Activated naive CD4-positive, alpha-beta T cell treated with anti-CD3 and anti-CD28 coated beads, Interleukin-2, amount 50 U/mL, for 24 hours (primary cell): ENCODE data around the gene STK10.

Source experiments
- H3K27ac Mint-ChIP-seq: one replicate; pipeline ENCODE4 v1.8.0; 2021; ENCODE audit warnings: mild to moderate bottlenecking, mixed read lengths
- H3K27me3 Mint-ChIP-seq: one replicate; pipeline ENCODE4 v1.8.0; 2021; ENCODE audit warnings: mixed read lengths
- H3K36me3 Mint-ChIP-seq: one replicate; pipeline ENCODE4 v1.8.0; 2021; ENCODE audit warnings: mixed read lengths
- H3K4me1 Mint-ChIP-seq: one replicate; pipeline ENCODE4 v1.8.0; 2021; ENCODE audit warnings: mixed read lengths
- H3K4me3 Mint-ChIP-seq: one replicate; pipeline ENCODE4 v1.8.0; 2021; ENCODE audit warnings: mild to moderate bottlenecking, mixed read lengths
- H3K9me3 Mint-ChIP-seq: one replicate; pipeline ENCODE4 v1.8.0; 2021; ENCODE audit warnings: mixed read lengths

The STK10 gene

GRCh38 chr5:172102913-172103626 is 85.0 kb downstream of the STK10 start:
- Mint-ChIP-seq H3K27ac (no peak overlapping the region), H3K9me3 (no peaks in the 10 kb centered on the region), H3K4me1 (peaks cover 25% of the 10 kb centered on the region), H3K36me3 (peaks cover 7% of the 10 kb centered on the region), H3K4me3 (no peak overlapping the region), H3K27me3 (no peaks in the 10 kb centered on the region)

GRCh38 chr5:172102218-172102870 is 85.7 kb downstream of the STK10 start:
- Mint-ChIP-seq H3K27me3 (no peaks in the 10 kb centered on the region), H3K9me3 (no peaks in the 10 kb centered on the region), H3K36me3 (peaks cover 7% of the 10 kb centered on the region), H3K4me3 (no peak overlapping the region), H3K4me1 (peaks cover 25% of the 10 kb centered on the region), H3K27ac (peak overlapping the region; percentile 33)

- peak overlapping the region; percentile 33 for H3K27ac Mint-ChIP-seq
- no peak overlapping the region for H3K4me3 Mint-ChIP-seq
- peaks cover 19% of the 10 kb centered on the region for H3K4me1 Mint-ChIP-seq
- no peaks in the 10 kb centered on the region for H3K27me3 Mint-ChIP-seq
- peaks cover 7% of the 10 kb centered on the region for H3K36me3 Mint-ChIP-seq
- H3K9me3 Mint-ChIP-seq = no peaks in the 10 kb centered on the region
These were observed 86.3 kb downstream of the STK10 start for GRCh38 chr5:172101547-172102217.

GRCh38 chr5:172098883-172099282 is 89.1 kb downstream of the STK10 start:
- Mint-ChIP-seq H3K27me3 (no peaks in the 10 kb centered on the region), H3K9me3 (no peaks in the 10 kb centered on the region), H3K4me1 (peaks cover 17% of the 10 kb centered on the region), H3K27ac (peak overlapping the region; percentile 6), H3K4me3 (no peak overlapping the region), H3K36me3 (peaks cover 7% of the 10 kb centered on the region)

GRCh38 chr5:172098046-172098445 is 90.0 kb downstream of the STK10 start:
- H3K27ac Mint-ChIP-seq = peak overlapping the region; percentile 36
- peaks cover 7% of the 10 kb centered on the region for H3K36me3 Mint-ChIP-seq
- H3K4me3 Mint-ChIP-seq = no peak overlapping the region
- peaks cover 17% of the 10 kb centered on the region for H3K4me1 Mint-ChIP-seq
- H3K27me3 Mint-ChIP-seq = no peaks in the 10 kb centered on the region
- H3K9me3 Mint-ChIP-seq = no peaks in the 10 kb centered on the region

- Mint-ChIP-seq H3K27ac (peak overlapping the region; percentile 36), H3K4me3 (no peak overlapping the region), H3K36me3 (peaks cover 7% of the 10 kb centered on the region), H3K4me1 (peaks cover 16% of the 10 kb centered on the region), H3K27me3 (no peaks in the 10 kb centered on the region), H3K9me3 (no peaks in the 10 kb centered on the region)
These were observed 90.7 kb downstream of the STK10 start for GRCh38 chr5:172097356-172097755.

GRCh38 chr5:172096207-172096940 is 91.7 kb downstream of the STK10 start:
- no peaks in the 10 kb centered on the region for H3K27me3 Mint-ChIP-seq
- H3K36me3 Mint-ChIP-seq = peaks cover 2% of the 10 kb centered on the region
- no peaks in the 10 kb centered on the region for H3K9me3 Mint-ChIP-seq
- H3K4me1 Mint-ChIP-seq = peaks cover 11% of the 10 kb centered on the region
- no peak overlapping the region for H3K4me3 Mint-ChIP-seq
- no peak overlapping the region for H3K27ac Mint-ChIP-seq

- peak overlapping the region; percentile 30 for H3K27ac Mint-ChIP-seq
- H3K4me1 Mint-ChIP-seq = peaks cover 11% of the 10 kb centered on the region
- no peaks in the 10 kb centered on the region for H3K9me3 Mint-ChIP-seq
- peaks cover 2% of the 10 kb centered on the region for H3K36me3 Mint-ChIP-seq
- no peaks in the 10 kb centered on the region for H3K27me3 Mint-ChIP-seq
- H3K4me3 Mint-ChIP-seq = no peak overlapping the region
These were observed 92.4 kb downstream of the STK10 start for GRCh38 chr5:172095368-172096206.

GRCh38 chr5:172093965-172094364 is 94.1 kb downstream of the STK10 start:
- peaks cover 12% of the 10 kb centered on the region for H3K4me1 Mint-ChIP-seq
- no peak overlapping the region for H3K27ac Mint-ChIP-seq
- H3K36me3 Mint-ChIP-seq = peaks cover 10% of the 10 kb centered on the region
- H3K9me3 Mint-ChIP-seq = no peaks in the 10 kb centered on the region
- no peak overlapping the region for H3K4me3 Mint-ChIP-seq
- H3K27me3 Mint-ChIP-seq = no peaks in the 10 kb centered on the region

- H3K36me3 Mint-ChIP-seq = peaks cover 10% of the 10 kb centered on the region
- H3K4me3 Mint-ChIP-seq = no peak overlapping the region
- no peaks in the 10 kb centered on the region for H3K27me3 Mint-ChIP-seq
- peak overlapping the region; percentile 8 for H3K27ac Mint-ChIP-seq
- peaks cover 15% of the 10 kb centered on the region for H3K4me1 Mint-ChIP-seq
- no peaks in the 10 kb centered on the region for H3K9me3 Mint-ChIP-seq
These were observed 94.5 kb downstream of the STK10 start for GRCh38 chr5:172093559-172093958.

GRCh38 chr5:172091956-172092732 is 95.9 kb downstream of the STK10 start:
- Mint-ChIP-seq H3K27me3 (no peaks in the 10 kb centered on the region), H3K4me1 (peaks cover 4% of the 10 kb centered on the region), H3K36me3 (peaks cover 10% of the 10 kb centered on the region), H3K9me3 (no peaks in the 10 kb centered on the region), H3K27ac (no peak overlapping the region), H3K4me3 (no peak overlapping the region)

- Mint-ChIP-seq H3K27me3 (no peaks in the 10 kb centered on the region), H3K4me3 (no peak overlapping the region), H3K9me3 (no peaks in the 10 kb centered on the region), H3K4me1 (peaks cover 7% of the 10 kb centered on the region), H3K27ac (peak overlapping the region; percentile 12), H3K36me3 (peaks cover 10% of the 10 kb centered on the region)
These were observed 97.0 kb downstream of the STK10 start for GRCh38 chr5:172090976-172091547.

- no peaks in the 10 kb centered on the region for H3K9me3 Mint-ChIP-seq
- H3K27ac Mint-ChIP-seq = peak overlapping the region; percentile 74
- no peaks in the 10 kb centered on the region for H3K27me3 Mint-ChIP-seq
- peaks cover 9% of the 10 kb centered on the region for H3K4me1 Mint-ChIP-seq
- H3K36me3 Mint-ChIP-seq = peaks cover 8% of the 10 kb centered on the region
- no peak overlapping the region for H3K4me3 Mint-ChIP-seq
These were observed 98.5 kb downstream of the STK10 start for GRCh38 chr5:172089298-172090117.
